ENCODE measurements around the gene R3HDM4. TPM values are rescaled to one million over a fixed set of nuclear protein-coding genes. Genes with fewer than 3 reads are reported as not detected.
A peak's percentile ranks its signal among the peaks of the same experiment; 100 is the strongest.

Gene R3HDM4
- 24.9 and 26.8 TPM in 2 replicates for total RNA-seq (2014; rRNA removed; shearing (Covaris generic))

DNA sequence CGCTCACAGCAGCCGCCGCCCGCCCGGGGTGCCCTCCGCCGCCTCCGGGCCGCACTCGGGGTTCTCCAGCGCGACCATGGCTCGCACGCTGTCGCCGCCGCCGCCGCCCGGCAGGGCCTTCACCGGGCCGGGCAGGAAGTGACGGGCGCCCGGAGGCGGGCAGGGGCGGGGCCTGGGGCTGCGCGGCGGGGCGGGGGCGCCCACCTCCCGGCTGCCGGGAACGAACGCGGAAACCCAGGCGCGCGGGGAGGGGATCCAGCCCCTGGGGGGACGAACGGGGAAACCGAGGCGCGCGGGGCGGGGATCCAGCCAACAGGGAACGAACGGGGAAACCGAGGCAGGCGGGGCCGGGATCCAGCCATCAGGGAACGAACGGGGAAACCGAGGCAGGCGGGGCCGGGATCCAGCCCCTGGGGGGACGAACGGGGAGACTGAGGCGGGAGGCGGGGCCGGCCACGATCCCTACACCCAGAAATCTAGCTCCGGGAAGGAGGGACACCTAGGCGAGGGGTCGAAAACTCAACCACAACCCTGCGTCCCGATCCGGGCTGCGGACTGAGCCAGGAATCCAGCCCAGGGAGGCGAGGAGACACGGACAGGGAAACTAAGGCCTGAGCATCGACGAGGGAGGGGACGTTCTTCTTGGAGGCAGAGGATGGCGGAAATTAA is at the start of gene R3HDM4:
TSS of gene R3HDM4 (minus strand) at position 140 of the 669 bp plus-strand sequence. CDS start at position 78, 62 bp downstream.

DNA sequence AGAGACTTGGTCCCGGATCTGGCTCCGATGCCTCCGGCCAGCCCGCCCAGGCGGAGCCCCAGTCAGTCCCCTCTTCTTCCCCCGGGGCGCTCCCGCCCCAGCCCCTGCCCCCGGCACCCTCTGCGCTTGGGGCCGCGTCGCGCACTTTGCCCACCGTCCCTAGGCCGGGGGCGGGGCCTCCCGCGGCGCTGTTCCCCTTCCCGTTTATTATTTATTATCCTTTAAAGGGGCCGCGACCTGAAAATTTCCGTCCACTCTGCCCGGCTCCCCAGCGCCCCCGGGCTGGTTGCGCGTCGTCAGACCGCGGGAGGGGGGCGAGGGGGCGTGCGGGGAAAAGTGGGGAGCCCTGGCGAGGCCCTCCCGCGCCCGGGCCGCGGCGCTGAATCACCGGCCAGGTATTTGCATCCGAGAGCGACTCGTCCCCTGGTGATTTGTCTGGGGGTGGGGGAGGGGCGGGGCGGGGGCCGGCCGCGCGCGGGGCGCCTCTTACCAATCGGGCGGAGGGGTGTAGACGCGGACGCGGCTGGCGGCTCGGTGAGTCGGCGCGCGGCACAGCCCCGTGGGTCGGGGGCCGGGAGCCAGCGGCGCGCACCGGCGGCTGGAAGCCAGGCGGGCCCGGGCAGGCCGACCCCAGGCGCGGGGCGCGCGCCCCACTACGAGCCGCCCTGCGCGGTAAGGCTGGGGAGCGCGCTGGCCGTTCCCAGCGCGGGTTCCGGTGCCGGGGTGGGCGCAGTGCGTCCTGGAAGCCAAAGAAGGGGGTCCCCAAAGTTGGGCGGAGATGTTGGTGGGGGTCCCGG is 12.7 kb upstream of the R3HDM4 start, which contains the start of gene ARID3A:
TSS of gene ARID3A (plus strand) at position 510 of the 797 bp plus-strand sequence. CDS start 3,494 bp downstream, outside the sequence.

DNA sequence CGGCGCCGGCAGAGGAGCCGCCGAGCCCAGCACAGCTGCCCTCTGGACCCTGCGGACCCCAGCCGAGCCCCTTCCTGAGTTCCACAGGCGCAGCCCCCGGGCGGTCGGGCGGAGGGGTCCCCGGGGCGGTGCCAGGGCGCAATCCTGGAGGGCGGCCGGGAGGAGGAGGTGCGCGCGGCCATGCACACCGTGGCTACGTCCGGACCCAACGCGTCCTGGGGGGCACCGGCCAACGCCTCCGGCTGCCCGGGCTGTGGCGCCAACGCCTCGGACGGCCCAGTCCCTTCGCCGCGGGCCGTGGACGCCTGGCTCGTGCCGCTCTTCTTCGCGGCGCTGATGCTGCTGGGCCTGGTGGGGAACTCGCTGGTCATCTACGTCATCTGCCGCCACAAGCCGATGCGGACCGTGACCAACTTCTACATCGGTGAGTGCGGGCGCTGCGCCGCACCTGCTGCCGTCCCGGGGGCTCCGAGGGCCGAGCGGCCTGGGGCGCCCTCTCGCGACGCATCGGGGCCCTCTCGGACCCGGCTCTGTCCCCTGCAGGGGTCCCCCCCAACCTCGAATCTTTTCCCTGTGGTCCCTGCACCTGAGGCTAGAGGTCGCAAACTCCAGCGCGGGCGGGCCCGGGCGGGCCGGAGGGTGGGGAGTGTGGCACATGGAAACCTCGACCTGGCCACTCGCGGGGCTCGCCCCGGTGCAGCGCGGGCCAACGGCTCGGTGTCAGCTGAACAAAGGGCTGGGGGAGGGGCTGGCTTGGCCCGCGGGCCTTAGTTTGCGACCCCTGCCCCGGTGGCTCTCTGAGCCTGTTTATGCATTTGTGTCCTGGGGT is 4.5 kb upstream of the R3HDM4 start, which contains the start of gene KISS1R:
TSS of gene KISS1R (plus strand) at position 11 of the 829 bp plus-strand sequence. CDS start at position 181, 170 bp downstream.

DNA sequence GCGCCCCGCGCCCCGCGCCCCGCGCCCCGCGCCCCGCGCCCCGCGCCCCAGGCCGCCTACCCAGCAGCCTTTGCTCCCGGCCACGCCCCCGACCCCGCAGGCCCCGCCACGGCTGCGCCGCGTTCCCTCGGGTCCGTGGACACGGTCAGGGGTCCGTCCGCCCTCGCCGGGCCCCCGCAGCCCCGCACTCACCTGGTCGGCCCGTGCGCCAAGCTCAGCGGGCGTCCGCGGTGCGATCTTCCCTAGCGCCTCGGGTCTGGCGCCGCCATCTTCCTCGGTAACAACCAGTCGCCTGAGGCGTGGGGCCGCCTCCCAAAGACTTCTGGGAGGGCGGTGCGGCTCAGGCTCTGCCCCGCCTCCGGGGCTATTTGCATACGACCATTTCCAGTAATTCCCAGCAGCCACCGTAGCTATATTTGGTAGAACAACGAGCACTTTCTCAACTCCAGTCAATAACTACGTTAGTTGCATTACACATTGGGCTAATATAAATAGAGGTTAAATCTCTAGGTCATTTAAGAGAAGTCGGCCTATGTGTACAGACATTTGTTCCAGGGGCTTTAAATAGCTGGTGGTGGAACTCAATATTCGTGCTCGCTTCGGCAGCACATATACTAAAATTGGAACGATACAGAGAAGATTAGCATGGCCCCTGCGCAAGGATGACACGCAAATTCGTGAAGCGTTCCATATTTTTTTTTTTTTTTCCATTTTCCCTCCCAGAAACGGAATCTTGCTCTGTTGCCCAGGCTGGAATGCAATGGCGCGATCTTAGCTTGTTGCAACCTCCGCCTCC is 19.9 kb downstream of the R3HDM4 start, which contains the start of the genes MED16 and RNU6-9:
TSS of gene MED16 (minus strand) at position 294 of the 796 bp plus-strand sequence. CDS start 2,056 bp downstream, outside the sequence.
TSS of gene RNU6-9 (plus strand) at position 591 of the 796 bp plus-strand sequence.

DNA sequence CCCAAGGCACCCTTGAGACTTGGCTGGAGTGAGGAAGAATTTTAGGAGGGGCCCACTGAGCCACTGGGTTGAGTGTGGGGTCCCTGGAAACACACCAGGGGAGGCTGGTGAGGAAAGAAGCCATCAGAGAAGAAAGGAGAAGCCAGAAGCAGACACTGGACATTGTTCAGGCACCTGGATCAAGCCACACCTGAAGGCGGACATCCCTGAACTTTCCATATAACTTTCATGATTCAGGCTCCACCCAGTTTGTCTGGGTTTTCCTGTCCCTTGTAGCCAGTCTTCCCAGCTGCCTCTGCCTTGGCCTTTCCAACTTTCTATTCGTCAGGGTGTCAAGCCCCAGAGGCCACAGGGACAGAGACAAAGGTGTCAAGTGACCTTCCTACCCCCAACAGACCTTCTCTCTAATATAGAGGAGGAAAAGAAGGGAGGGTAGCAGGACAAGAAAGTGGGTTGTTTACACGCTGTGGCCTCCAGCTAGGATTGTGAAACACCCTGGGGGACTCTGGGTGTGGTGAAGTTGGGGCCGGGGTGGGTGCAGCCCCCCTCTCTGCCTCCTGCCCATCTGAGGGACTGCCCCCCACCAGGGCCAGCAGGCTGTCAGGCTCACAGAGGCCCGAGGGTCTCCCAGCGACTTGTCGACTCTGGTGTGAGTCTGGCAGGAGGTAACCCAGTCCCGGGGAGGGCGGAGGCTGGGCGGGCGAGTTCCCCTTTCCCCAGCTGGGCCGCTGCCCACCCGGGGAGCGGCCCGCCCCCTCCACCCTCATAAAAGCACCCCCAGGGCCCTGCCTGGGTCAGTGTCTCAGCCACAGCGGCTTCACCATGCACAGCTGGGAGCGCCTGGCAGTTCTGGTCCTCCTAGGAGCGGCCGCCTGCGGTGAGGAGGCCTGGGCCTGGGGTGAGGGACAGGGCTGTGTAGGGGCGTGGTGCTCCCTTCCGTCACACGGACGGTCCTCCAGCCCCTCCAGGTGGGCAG is 53.9 kb downstream of the R3HDM4 start, which contains the start of gene CFD:
TSS of gene CFD (plus strand) at position 797 of the 976 bp plus-strand sequence. CDS start at position 823, 26 bp downstream.

DNA sequence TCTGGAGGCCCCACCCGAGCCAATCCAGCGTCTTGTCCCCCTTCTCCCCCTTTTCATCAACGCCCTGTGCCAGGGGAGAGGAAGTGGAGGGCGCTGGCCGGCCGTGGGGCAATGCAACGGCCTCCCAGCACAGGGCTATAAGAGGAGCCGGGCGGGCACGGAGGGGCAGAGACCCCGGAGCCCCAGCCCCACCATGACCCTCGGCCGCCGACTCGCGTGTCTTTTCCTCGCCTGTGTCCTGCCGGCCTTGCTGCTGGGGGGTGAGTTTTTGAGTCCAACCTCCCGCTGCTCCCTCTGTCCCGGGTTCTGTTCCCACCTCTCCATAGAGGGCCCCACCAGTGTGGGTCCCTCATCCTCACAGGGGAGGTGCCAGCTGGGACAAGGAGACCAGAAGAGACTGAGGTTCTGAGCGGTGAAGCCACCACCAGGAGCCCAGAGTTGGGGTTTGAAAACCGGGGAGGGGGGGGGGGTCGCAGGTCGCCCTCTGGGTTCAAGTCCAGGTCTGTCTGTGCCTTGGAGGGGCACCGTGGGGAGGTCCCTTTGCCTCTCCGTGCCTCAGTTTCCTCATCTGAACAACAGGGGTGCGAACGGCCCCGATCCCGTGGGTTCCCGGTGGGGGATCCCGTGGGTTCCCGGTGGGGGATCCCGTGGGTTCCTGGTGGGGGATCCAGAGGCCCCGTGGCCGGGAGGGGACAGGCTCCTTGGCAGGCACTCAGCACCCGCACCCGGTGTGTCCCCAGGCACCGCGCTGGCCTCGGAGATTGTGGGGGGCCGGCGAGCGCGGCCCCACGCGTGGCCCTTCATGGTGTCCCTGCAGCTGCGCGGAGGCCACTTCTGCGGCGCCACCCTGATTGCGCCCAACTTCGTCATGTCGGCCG is 60.6 kb downstream of the R3HDM4 start, which contains the start of gene ELANE:
TSS of gene ELANE (plus strand) at position 168 of the 878 bp plus-strand sequence. CDS start at position 194, 26 bp downstream.

Small RNA genes lying within 50 kb of the gene (small RNA-seq; reads per million reads assigned to genes)
- 0.42 reads per million, percentile 10 among the genes with 10 or more reads in this experiment for gene RNU6-9

Other genes starting within 250 kb of the R3HDM4 start
- gene FSTL3, start 236.8 kb downstream of the R3HDM4 start, total RNA-seq (2014; rRNA removed; shearing (Covaris generic)) = 71.8 and 87.6 TPM in 2 replicates
- not detected in 2 replicates for gene PRSS57, start 217.8 kb downstream of the R3HDM4 start, total RNA-seq (2014; rRNA removed; shearing (Covaris generic))
- 4.7 and 5.1 TPM in 2 replicates for gene PALM, start 204.3 kb downstream of the R3HDM4 start, total RNA-seq (2014; rRNA removed; shearing (Covaris generic))
- gene MISP, start 162.1 kb downstream of the R3HDM4 start, total RNA-seq (2014; rRNA removed; shearing (Covaris generic)) = 4.4 and 5.9 TPM in 2 replicates
- gene PTBP1, start 115.8 kb downstream of the R3HDM4 start, total RNA-seq (2014; rRNA removed; shearing (Covaris generic)) = 355 and 456 TPM in 2 replicates
- gene PLPPR3, start 91.3 kb downstream of the R3HDM4 start, total RNA-seq (2014; rRNA removed; shearing (Covaris generic)) = 0.03 TPM in 1 of 2 replicates, not detected in the other
- gene AZU1, start 85.4 kb downstream of the R3HDM4 start, total RNA-seq (2014; rRNA removed; shearing (Covaris generic)) = 0.45 TPM in 1 of 2 replicates, not detected in the other
- gene PRTN3, start 72.2 kb downstream of the R3HDM4 start, total RNA-seq (2014; rRNA removed; shearing (Covaris generic)) = not detected in 2 replicates
- 0.34 TPM in 1 of 2 replicates, not detected in the other for gene ELANE, start 60.9 kb downstream of the R3HDM4 start, total RNA-seq (2014; rRNA removed; shearing (Covaris generic))
- gene CFD, start 53.6 kb downstream of the R3HDM4 start, total RNA-seq (2014; rRNA removed; shearing (Covaris generic)) = 2.1 and 3.5 TPM in 2 replicates
- gene MED16, start 20.0 kb downstream of the R3HDM4 start, total RNA-seq (2014; rRNA removed; shearing (Covaris generic)) = 20.4 and 25.1 TPM in 2 replicates
- not detected in 2 replicates for gene RNU6-9, start 19.7 kb downstream of the R3HDM4 start, total RNA-seq (2014; rRNA removed; shearing (Covaris generic))
- not detected in 2 replicates for gene KISS1R, start 4.1 kb upstream of the R3HDM4 start, total RNA-seq (2014; rRNA removed; shearing (Covaris generic))
- 2.0 and 3.1 TPM in 2 replicates for gene ARID3A, start 12.8 kb upstream of the R3HDM4 start, total RNA-seq (2014; rRNA removed; shearing (Covaris generic))
- gene WDR18, start 71.1 kb upstream of the R3HDM4 start, total RNA-seq (2014; rRNA removed; shearing (Covaris generic)) = 136 and 158 TPM in 2 replicates
- gene GRIN3B, start 87.2 kb upstream of the R3HDM4 start, total RNA-seq (2014; rRNA removed; shearing (Covaris generic)) = not detected in 2 replicates
- gene TMEM259, start 107.9 kb upstream of the R3HDM4 start, total RNA-seq (2014; rRNA removed; shearing (Covaris generic)) = 84.4 and 91.2 TPM in 2 replicates
- gene RNU6-2, start 108.3 kb upstream of the R3HDM4 start, total RNA-seq (2014; rRNA removed; shearing (Covaris generic)) = not detected in 2 replicates
- gene CNN2, start 113.4 kb upstream of the R3HDM4 start, total RNA-seq (2014; rRNA removed; shearing (Covaris generic)) = 62.3 and 63.6 TPM in 2 replicates
- 4.0 and 4.8 TPM in 2 replicates for gene ABCA7, start 126.9 kb upstream of the R3HDM4 start, total RNA-seq (2014; rRNA removed; shearing (Covaris generic))
- gene ARHGAP45, start 153.9 kb upstream of the R3HDM4 start, total RNA-seq (2014; rRNA removed; shearing (Covaris generic)) = 9.0 and 12.4 TPM in 2 replicates
- 101 and 102 TPM in 2 replicates for gene POLR2E, start 182.2 kb upstream of the R3HDM4 start, total RNA-seq (2014; rRNA removed; shearing (Covaris generic))
- gene GPX4, start 190.8 kb upstream of the R3HDM4 start, total RNA-seq (2014; rRNA removed; shearing (Covaris generic)) = 308 and 310 TPM in 2 replicates